Stimulated activated naive CD4-positive, alpha-beta T cell (primary cell): ENCODE results near the gene MRPS26.
"Not testable (repeated sequence)": the region's sequence is repeated elsewhere in the genome, so short reads cannot be mapped to it uniquely, and the experiment has no call there.

Experiments used
- DNase-seq, 6 experiments: peaks; one replicate each; lab custom pipeline; 2025; lab: John Stamatoyannopoulos, UW

The MRPS26 gene

DNA sequence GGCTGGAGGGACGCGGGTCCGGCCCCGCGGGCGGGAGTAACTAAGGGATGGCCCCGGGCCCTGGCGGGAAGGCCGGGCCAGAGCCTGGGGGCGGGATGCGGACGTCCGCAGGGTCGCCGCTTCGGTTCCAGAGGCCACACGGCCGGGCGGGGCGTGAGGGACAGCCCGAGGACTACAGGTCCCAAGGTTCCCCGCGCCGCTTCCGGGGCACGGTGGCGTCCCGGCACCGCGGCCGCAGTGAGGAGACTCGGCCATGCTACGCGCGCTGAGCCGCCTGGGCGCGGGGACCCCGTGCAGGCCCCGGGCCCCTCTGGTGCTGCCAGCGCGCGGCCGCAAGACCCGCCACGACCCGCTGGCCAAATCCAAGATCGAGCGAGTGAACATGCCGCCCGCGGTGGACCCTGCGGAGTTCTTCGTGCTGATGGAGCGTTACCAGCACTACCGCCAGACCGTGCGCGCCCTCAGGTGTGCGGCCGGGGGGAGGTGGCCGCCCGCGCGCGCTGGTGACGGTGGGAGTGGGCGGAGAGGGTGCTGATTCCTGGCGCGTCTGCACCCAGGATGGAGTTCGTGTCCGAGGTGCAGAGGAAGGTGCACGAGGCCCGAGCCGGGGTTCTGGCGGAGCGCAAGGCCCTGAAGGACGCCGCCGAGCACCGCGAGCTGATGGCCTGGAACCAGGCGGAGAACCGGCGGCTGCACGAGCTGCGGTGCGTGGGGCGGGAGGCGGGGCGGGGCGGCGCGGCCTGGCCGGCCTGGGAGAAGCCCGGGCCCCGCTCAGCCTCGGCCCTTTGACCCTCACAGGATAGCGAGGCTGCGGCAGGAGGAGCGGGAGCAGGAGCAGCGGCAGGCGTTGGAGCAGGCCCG, at the start of gene MRPS26:
Gene MRPS26 (plus strand): TSS at position 237 of the 861 bp plus-strand sequence. CDS start 17 bp downstream, at position 254.
- DNase-seq, result peak; percentile 48 to 81 (median 68)

DNA sequence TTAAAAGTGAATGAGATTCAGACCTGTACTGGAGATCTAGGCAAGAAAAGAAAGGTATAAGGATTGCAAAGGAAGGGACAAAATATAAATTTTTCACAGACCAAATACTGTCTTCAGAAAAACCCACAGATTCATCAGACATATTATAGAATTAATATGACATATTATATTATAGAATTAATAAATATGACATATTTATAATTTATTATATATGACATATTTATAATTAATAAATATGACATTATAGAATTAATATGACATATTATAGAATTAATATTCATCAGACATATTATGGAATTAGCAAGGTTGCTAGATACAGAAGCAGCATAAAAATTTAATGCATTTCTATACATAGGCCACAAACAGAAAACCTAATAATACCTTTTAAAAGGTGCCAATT, 47.1 kb upstream of the MRPS26 start:
- DNase-seq, result no peak

DNA sequence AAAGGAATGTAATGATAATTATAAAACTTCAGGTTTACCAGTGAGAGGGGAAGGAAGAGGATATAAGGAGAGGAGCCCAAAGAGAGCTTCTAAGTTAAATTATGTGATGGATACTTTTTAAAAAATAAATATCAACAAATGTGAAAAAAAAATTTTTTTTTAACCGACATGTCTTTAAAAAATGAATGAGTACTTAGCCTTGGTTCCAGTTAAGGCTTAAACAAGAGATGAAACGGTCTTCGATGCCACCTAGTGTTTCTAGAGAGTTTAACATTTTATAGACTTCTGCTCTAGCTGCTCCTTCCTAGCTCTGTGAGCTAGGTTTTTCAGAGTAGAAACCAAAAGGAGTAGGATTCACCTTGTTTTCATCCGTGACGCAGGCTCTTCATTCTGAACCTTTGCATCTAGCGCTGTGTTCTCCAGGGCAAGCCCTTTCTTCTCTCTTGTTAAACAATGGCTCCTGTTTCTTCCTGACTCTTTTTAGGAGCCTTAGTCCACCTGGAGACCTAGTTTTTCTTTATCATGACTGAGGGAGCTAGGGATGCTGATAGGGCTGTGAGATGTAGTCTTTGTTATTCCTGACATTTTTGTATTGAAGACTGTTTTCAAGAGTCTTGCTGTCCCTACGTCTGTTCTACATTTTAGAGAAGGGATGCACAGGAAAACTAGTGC, 44.9 kb upstream of the MRPS26 start:
- DNase-seq, result peak in 3 of 6 experiments; percentile 18 to 59 (median 41)

DNA sequence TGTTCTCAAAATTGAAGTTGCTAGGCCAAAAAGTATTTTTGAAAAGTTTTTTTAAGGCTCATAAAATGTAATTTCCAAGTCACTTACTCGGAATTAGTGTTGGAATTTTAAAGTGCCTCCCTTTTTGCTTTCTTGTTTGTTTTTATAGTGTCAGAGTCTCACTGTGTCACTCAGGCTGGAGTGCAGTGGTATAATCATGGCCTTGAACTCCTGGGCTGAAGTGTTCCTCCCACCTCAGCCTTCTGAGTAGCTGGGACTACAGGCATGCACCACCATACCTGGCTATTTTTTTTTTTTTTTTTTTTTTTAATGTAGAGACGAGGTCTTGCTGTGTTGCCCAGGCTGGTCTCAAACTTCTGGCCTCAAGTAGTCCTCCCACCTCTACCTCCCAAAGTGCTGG, 42.4 kb upstream of the MRPS26 start:
- DNase-seq, result no peak

DNA sequence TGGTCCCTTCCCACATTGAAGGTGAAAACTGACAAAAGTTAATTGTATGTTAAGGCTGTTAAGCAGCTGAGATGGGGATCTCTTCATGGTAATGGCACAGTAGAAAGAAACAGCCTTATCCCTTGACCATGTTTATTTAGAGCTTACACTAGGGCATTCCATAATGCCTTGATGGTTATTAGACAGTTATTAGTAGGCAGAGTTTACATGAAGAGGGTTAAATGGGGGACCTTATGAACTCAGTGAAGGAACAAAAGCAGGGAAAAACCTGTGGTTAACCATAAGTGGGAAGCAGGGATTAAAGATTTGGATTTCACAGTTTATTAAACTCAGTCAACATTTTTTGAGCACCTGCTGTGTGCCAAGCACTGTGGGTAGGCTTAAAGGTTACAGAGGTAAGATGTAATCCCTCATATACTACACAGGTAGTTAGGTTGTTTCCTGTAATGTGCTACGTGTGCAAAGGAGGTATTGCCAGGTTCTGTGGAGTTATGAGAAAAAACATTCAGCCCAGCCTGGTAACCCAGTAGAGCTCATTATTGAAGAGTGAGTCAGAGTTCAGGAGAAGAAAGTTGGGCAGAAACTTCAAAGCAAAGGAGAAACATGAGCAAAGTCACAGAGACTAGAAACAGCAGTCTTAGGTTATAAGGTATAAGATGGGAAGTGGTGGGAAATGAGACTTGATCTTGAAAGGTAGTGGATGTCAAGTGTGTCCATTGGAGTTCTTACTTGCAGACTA, 34.7 kb upstream of the MRPS26 start:
- DNase-seq, result no peak

DNA sequence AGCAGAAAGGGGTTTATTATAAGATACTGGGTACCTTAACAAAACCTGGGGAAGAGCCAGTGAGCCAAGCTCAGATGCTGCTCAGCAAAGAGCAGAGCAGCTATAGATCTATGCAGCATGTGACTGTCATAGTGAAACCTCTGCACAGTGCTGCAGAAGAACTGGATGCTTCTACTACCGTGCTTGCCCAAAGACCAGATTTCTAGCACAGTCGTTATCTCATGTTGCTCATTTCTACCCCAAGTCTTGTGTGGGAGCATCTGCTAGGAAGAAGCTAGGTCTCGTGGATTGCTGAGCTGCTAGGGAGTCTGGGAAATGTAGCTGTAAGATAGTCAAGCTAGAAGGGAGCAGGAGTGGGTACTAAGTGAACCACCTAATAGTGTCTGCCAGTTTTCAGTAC, 34.1 kb upstream of the MRPS26 start:
- no peak for DNase-seq

DNA sequence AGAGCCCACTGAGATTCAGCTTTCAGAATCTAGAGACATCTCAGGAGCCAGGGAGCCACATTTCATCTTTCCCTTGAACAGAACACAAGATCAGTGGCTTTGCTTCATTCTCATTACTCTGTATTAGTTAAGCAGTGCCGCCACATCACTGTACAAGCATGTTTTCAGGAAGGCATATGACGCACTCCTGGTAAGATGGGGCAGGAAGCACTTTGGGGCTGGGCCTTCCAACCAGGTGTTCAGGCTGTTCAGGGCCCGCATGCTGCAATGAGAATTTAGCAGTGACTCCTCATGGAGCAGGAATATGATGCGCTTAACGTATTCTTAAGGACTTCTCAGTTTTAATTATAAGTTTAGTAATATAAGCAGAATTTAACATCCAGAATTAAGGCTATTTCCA, 32.1 kb upstream of the MRPS26 start:
- DNase-seq, result no peak

DNA sequence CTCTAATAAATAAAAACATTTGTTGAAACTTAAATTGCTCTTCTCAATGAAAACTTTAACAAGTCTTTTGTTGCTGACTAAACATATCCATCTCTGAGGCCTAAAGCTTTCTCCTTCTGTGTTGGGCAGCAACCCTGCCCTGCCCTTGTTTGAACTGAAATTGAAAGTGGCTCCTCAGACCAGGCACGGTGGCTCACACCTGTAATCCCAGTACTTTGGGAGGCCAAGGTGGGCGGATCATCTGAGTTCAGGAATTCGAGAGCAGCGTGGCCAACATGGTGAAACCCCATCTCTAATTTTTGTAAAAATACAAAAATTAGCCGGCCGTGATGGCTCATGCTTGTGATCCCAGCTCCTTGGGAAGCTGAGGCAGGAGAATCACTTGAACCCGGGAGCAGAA, 31.7 kb upstream of the MRPS26 start:
- DNase-seq, result no peak

DNA sequence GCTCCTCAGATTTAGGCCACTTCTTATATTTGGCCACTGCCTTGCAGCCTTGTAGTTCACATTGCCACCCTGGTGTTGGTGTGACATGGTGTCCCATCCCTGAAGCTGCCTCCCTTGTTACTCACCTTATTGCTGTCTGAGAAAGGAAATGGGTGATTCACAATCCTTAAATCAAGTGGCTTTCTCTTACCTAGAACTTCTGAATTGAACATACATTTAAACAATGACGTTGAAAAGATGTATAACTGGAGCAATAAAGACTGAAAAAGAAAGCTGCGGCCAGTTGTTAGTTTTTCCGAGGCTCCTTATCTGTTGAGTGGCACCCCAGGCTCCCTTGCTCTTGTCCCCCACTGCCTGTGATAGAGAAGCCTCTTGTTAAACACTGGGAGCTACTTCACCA, 31.2 kb upstream of the MRPS26 start:
- DNase-seq, result no peak

DNA sequence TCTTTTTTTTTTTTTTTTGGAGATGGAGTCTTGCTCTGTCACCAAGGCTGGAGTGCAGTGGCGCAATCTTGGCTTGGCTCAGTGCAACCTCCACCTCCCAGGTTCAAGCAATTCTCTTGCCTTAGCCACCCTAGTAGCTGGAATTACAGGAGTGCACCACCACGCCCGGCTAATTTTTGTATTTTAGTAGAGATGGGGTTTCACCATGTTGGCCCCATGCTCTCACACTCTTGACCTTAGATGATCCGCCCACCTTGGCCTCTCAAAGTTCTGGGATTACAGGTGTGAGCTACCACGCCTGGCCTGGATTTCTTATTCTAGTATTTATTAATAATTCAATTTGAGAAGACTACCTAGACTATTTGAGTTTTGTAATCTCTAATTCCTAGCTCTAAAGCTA, 30.6 kb upstream of the MRPS26 start:
- DNase-seq, result not testable (repeated sequence)

DNA sequence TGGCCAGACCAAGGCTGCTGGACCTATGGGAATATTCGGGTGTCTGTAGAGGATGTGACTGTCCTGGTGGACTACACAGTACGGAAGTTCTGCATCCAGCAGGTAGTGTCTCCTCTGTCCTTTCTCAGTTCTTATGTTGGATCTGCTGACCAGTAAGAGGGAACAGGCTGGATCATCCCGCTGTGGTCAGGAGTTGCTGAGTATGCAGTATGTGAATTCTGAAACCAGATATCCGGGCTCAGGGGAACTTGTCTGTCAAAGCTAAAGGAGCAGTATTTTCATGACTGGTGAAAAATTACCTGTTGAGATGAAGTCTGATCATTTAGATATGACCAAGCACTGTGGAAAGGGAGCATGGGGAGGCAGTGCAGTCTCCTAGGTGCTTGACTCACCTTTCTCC, 24.5 kb upstream of the MRPS26 start:
- DNase-seq, result no peak

DNA sequence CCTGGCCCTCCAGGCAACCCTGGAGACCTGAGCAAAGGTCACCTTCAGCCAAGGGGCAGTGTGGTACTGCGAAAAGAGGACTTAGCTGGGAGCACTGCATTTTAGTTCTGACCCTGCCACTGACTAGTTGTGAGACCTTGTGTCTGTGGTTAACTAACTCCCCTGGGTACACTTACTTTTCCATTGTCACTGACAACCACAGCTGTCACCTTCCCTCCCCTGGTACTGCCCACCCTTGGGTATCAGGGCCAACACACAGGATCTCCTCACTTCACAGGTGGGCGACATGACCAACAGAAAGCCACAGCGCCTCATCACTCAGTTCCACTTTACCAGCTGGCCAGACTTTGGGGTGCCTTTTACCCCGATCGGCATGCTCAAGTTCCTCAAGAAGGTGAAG, 24.1 kb upstream of the MRPS26 start:
- no peak for DNase-seq

DNA sequence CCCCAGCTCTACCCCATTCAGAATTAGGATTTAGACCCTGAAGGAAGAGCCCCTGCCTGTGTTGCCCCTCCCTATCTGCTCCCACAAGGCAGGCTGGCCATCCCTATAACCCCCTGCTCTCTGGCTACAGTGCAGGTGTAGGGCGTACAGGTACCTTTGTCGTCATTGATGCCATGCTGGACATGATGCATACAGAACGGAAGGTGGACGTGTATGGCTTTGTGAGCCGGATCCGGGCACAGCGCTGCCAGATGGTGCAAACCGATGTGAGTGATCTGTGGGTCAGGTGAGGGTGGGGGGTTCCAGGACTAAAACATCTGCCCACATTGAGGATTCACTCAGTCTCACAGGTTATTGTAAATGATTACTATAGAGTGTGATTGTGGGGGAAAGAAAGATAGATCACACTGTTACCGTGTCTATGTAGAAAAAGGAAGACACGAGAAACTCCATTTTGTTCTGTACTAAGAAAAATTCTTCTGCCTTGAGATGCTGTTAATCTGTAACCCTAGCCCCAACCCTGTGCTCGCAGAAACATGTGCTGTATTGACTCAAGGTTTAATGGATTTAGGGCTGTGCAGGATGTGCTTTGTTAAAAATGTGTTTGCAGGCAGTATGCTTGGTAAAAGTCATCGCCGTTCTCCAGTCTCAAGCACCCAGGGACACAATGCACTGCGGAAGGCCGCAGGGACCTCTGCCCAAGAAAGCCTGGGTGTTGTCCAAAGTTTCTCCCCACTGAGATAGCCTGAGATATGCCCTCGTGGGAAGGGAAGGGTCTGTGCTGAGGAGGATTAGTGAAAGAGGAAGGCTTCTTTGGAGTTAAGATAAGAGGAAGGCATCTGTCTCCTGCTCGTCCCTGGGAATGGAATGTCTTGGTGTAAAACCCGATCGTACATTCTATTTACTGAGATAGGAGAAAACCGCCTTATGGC, 23.0 kb upstream of the MRPS26 start:
- not testable (repeated sequence) for DNase-seq

DNA sequence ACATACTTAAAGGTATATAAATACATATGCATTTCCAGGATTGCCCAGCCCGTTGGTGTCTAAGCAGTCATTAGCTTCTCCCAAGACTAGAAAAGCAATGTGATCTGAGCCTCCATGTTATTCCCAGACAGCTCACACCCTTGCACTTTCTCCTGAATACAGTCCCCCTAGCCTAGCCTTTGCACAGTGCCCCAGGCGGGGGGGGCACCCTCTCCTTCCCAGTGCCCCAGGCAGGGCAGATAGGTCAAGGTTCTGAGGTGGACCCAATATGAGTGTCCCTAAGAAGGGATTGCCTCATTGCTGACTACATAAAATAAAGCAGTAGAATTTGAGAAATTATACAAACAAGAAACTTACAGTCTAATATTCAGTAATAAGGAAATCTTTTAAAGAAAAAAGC, 17.9 kb upstream of the MRPS26 start:
- no peak for DNase-seq

DNA sequence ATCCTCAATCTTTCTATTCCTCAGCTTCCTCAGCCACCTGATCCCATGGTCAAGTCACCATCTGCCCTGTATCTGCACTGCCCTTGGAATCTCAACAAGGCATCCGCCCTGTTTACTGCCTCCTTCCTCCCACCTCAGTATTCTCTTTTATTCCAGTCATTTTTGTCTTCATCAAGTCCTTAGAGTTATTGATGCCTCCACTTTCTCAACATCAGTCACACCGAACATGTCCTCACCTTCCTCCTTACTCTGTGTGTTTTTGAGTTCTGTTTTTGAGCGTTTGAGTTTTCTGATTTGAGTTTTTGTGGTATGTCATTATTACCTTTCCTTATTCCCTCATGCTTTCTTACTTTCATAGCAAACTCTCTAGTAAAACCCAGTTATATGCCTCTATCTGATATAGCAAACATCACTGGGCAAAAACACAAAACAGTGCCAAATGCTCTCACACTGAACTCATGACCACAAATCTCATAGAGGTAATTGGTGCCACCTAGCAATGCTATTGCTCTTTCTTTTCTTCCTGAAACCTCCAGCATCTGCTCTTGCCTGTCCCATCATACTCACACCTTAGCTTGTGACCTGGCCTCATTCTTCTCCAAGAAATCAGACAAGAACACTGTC, 14.2 kb upstream of the MRPS26 start:
- no peak for DNase-seq

DNA sequence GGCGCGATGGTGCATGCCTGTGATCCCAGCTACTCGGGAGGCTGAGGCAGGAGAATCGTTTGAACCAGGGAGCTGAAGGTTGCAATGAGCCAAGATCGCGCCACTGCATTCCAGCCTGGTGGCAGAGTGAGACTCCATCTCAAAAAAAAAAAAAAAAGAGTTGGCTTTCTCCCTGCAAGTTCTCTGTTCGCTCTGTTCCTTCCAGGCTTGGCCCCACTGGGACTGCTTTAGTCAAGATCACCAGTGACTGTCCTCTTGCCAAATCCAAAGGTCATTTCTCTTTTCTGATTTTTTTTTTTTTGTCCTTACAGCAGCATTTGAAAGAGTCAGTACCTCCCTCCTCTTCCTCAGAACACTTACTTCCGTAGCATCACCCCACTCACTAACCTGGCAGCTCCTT, 13.2 kb upstream of the MRPS26 start:
- no peak for DNase-seq

DNA sequence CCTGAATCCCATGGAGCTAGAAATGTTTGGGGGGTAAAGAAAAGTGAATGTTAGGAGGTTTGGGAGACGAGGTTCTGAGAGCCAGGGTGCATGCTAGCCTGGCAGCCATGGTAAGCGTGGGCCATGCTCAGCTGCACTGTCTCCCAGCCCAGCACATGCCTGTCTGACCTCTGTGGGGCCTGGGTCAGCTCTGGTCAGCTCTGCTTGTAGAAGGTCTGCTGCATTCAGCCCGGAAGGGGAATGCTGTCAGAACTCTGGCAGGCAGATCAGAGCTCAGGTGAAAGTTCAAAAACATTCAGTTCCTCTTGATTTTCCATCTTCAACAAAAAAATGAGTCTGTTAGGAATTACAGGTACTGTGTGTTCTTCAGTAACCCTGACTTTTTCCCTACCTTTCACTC, 8.2 kb upstream of the MRPS26 start:
- no peak for DNase-seq

DNA sequence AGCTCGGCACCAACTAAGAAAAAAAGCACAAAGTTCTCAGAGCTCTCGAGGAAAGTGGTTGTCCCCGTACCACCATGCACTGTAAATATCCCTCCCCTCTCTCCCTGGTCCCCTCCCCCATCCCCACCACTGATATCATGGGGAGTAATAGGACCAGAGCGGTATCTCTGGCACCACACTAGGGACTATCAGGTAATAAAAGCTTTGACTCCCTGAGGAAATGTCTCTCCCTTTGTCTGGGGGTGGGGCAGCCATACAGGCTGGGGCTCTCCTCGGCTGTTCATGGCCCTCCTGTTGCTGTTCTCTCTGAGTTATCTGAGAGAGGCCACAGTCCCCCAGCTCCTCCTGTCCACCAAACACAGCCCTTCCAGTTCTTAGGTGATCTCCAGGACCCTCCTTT, 7.4 kb upstream of the MRPS26 start:
- DNase-seq, result no peak

DNA sequence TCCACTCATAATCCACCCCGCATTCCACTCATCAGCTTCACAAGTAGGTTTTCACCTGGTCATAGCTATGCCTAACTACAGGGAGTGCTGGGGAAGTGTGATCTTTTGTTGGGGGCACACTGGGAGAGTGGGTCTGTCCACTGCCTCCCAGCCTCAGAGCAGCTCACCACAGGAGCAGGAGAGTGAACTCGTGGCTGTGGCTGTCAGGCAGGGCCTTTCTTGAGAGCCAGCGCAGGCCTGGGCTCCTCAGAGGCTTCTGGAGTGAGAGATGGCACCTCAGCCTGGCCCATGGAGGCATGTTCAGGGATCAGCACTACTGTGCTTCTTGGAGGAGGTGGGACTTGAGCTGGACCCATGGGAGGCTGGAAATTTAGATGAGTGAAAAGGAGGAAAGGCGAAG, 6.4 kb upstream of the MRPS26 start:
- no peak for DNase-seq

DNA sequence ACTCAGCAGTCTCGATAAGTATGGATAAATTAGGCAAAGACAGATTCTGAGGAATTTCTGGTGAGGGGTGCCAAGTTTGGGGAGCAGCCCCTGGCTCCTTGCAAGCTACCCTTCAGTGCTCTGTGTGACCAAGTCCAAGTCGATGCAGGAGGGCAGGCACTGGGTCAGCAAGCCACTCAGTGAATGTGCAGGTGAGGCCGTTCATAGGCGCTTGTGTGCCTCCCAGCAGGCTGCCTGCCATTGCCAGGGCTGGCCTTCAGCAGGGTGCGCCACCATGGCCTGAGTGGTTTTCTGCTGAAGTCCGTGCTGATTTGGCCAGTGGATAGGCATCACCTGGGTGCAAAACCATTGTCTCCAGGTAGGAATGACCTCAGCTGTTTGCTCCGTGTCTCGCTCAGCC, 5.8 kb upstream of the MRPS26 start:
- no peak for DNase-seq

DNA sequence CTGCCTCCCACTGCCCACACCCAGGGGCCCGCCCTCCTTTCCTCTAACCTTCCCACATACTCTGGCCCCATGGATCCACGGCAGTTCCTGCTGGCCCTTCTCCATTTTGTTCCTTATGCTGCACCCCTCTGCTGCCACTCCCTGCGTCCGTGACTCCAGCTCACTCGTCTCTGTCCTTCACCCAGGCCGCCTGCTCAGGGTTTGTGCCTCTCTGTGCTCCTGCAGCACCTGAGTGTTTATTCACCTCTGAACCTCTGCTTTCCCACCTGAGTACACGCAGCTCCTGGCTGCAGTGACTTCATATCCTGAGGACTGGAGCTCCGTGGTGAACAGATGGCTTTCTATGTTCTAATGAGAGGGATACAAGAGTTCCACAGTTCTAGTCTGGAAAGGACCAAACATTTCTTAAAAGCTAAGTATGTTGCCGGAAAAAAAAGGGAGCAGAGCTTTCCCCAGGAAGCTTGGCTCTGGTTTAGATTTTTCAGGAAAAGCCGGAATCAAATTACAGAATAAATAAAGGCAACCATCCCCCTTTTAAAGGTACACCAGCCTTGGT, 3.9 kb upstream of the MRPS26 start:
- DNase-seq, result no peak
